HAP-1 (cell line): ENCODE data around the gene PTPRK.

Source experiments
- DNase-seq, 2 experiments: peaks; one replicate each; pipeline ENCODE4 v3.0.0-alpha.2; 2016 to 2020; ENCODE audit warnings: low spot score in 2 of 2
- H3K27me3 ChIP-seq: fragments of 250-450 bp; sonication (Bioruptor Pico); 2 replicates; pipeline ENCODE4 v1.5.1; 2020; ENCODE audit warnings: low read depth, mild to moderate bottlenecking, moderate library complexity
- H3K36me3 ChIP-seq: fragments of 250-450 bp; sonication (Bioruptor Pico); replicated peaks from 2 replicates; pipeline ENCODE4 v1.5.1; 2020; ENCODE audit warnings: mild to moderate bottlenecking
- H3K4me1 ChIP-seq: fragments of 250-450 bp; sonication (Bioruptor Pico); 2 replicates; pipeline ENCODE4 v1.5.1; 2020; ENCODE audit warnings: mild to moderate bottlenecking
- H3K4me3 ChIP-seq: fragments of 250-450 bp; sonication (Bioruptor Pico); 2 replicates; pipeline ENCODE4 v1.5.1; 2020; ENCODE audit warnings: mild to moderate bottlenecking, moderate library complexity
- H3K9me3 ChIP-seq: fragments of 250-450 bp; sonication (Bioruptor Pico); 2 replicates; pipeline ENCODE4 v1.5.1; 2020; ENCODE audit warnings: mild to moderate bottlenecking, moderate library complexity
- in situ Hi-C: fragments of 300-500 bp; cut with MboI; formaldehyde crosslinking; loops from 3 replicates; pipeline ENCODE4 v1.14.3; 2020; ENCODE audit warnings: low sequenced_read_pairs, inconsistent platforms, mixed read lengths

Gene PTPRK

DNA sequence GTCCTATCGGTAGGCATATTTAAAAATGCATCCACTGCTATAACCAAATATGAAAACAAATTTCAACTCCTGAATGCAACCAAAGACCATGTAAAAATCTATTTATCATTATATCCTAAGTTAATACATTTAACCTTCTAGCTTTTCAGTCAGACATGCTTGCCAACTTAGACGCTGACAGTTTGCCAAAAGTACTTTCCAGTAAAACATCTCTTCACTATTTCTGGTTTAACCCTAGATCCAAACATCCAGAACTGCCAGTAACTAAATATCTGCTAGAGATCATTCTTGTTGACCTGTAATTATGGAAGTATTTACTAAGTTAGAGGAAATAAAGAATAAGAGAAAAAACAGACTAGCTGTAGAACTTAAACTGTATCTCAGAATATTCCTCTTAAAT, 409.3 kb downstream of the PTPRK start:
- in situ Hi-C loops: no loop called here
- Histone ChIP-seq H3K36me3 (no peaks in the 10 kb centered on the region), H3K4me1 (0 out of 2 replicates have a peak, but pooled peaks cover 5% of the 10 kb centered on the region), H3K9me3 (no peaks in the 10 kb centered on the region), H3K27me3 (no peaks in the 10 kb centered on the region), H3K4me3 (no peak overlapping the region)
- no peak for DNase-seq

DNA sequence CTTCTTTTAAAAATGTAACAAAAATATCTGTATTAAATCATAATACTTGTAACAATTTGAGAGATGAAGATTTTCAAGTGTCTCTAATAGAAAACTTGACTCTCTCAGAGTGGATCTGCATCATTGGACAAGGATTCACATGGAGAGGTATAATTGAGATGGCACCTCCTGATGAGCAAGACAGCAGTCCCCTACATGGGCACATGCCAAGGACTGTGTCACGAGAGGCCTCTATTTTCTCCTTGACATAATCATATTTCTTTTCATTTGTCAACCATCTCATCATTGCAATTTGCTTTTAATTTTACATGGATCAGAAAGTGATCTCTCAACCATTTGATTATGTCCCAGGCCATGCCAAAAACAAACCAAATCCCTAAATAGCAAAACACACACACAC, 412.7 kb downstream of the PTPRK start:
- 0 out of 2 replicates have a peak, but pooled peaks cover 1% of the 10 kb centered on the region for H3K4me1 ChIP-seq
- H3K4me3 ChIP-seq: no peak overlapping the region
- DNase-seq: no peak
- H3K27me3 ChIP-seq: no peaks in the 10 kb centered on the region
- in situ Hi-C loops: no loop called here
- no peaks in the 10 kb centered on the region for H3K36me3 ChIP-seq
- no peaks in the 10 kb centered on the region for H3K9me3 ChIP-seq

DNA sequence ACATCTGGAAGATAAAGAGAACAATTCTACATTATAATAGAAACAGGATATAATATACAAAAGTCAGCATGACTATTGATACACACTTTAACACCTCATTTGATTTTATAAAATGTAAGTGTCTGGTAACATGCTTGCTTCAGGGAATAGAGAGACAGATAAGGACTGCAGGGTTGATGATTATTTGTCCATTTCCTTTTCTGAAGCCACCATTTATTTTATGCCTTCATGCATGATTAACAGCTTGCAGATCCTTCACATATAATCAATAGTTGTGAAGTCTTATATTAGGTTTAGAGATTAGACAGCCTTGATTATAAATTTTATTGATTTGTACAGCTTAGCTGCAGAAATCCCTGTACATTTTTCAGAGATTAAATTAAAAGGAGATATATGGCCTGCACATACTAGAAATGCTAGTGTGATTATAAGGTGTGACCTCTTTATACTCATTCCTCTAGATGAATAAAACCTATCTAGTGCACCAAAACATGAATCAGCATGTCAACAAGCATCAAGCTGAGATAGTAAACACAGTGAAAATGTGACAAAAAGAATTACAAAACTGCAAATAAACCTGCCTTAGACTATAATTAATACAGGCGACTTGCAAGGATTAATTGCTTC, 420.7 kb downstream of the PTPRK start:
- Histone ChIP-seq H3K9me3 (no peaks in the 10 kb centered on the region), H3K4me3 (no peak overlapping the region), H3K4me1 (no peaks in the 10 kb centered on the region), H3K27me3 (no peaks in the 10 kb centered on the region), H3K36me3 (no peaks in the 10 kb centered on the region)
- in situ Hi-C loops: no loop called here
- no peak for DNase-seq

DNA sequence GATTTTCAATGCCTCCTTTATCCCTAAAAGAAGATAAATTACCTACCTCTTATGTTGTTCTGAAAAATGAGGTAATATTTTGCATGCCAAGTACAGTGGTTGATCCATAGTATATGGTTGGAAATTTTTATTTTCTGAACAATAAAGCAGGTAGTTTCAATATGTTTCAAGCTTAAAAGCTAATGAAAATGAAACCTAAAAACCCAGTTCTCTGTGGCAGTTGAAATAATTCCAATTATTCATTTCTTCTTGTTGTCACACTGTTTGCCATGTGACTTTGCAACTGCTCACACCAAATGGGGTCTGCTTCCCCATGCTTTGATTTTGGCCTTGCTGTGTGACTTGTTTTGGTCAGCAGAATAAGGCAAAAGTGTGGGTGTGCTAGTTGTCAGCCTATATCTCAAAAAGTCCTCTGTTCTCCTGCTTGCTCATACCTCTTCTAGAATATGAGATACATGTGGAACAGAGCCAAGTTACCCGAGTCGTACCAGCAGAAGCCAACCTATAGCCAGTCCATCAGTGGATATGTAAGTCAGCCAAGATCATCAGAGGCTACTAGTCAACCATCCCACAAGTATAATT, 422.3 kb downstream of the PTPRK start:
- in situ Hi-C loops: no loop called here
- no peaks in the 10 kb centered on the region for H3K9me3 ChIP-seq
- H3K27me3 ChIP-seq: no peaks in the 10 kb centered on the region
- H3K4me1 ChIP-seq: no peaks in the 10 kb centered on the region
- H3K4me3 ChIP-seq: no peak overlapping the region
- no peak for DNase-seq
- H3K36me3 ChIP-seq: no peaks in the 10 kb centered on the region

DNA sequence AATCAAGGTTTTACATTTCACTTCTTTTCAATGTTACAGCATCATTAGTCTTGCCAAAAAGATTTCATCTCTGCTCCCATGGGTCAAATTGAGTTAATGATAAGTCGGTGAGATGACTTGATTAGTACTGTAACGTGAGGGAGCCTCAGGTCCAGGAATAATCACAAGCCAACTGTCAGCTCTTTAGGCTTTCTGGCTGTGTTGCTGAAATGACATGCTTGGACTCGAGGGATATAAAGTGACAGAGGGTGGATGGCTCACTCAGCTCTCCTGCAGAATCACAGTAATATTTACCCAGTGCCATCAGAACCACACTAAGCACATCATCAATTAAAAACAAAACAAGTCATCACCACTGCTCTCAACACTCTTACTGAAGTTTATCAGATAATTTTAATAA, 423.4 kb downstream of the PTPRK start:
- in situ Hi-C loops: no loop called here
- no peak overlapping the region for H3K4me3 ChIP-seq
- no peaks in the 10 kb centered on the region for H3K9me3 ChIP-seq
- no peaks in the 10 kb centered on the region for H3K4me1 ChIP-seq
- H3K36me3 ChIP-seq: no peaks in the 10 kb centered on the region
- no peak for DNase-seq
- H3K27me3 ChIP-seq: no peaks in the 10 kb centered on the region

DNA sequence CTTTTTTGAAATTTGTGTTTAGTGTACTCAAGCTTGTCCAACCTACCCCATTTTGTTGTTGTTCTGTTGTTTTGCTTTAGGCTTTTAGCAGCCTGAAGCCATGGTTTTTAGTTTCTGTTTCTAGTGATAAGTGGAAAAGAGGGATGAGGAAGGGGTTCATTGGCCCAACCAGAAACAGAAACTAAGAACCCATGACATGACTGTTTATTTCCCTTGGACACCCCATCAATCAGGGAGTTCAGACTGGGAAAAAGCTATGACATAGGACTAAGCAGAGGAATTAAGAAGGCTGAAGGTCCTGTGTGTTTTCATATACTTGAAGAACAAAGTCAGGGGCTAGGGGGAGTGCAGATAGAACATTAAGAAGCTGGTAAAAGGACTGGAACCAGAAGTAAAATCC, 425.0 kb downstream of the PTPRK start:
- H3K4me3 ChIP-seq: no peak overlapping the region
- H3K27me3 ChIP-seq: no peaks in the 10 kb centered on the region
- H3K9me3 ChIP-seq: no peaks in the 10 kb centered on the region
- H3K36me3 ChIP-seq: no peaks in the 10 kb centered on the region
- in situ Hi-C loops: no loop called here
- H3K4me1 ChIP-seq: no peaks in the 10 kb centered on the region
- no peak for DNase-seq

DNA sequence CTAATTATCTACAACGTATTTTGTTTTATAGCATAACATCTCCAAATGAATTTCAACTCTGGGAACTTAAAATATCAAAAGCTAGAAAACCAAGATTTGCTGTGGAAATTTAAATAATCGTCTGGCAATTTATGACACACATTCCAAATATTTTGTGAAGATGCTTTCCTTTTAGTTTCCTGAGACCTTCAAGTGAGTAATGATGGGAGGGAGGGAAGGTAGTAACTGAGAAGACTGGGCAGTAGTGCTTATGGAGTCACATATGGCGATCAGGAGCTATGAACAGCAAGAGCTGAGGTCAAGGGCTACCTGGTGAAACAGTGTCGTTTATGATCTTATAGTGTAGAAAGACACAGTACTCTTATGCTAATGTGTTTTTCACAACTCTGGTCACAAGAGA, 441.4 kb downstream of the PTPRK start:
- DNase-seq: no peak
- no peaks in the 10 kb centered on the region for H3K9me3 ChIP-seq
- H3K27me3 ChIP-seq: no peaks in the 10 kb centered on the region
- no peak overlapping the region for H3K4me3 ChIP-seq
- in situ Hi-C loops: no loop called here
- H3K36me3 ChIP-seq: no peaks in the 10 kb centered on the region
- H3K4me1 ChIP-seq: no peaks in the 10 kb centered on the region

DNA sequence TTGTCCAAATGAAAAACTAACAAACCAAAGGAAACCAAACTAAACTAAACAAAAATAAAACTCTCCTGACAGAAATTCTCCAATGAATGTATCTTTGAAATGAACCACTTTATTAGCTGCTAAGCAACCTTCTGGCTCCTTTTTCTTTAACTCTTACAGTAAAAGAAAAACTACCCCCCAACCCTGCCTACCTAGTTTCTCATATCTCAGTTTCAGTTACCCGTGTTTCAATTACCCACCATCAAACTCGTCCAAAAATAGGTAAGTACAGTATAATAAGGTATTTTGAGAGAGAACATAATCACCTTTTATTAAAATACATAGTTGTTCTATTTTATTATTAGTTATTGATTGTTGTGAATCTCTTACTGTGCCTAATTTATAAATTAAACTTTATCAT, 442.1 kb downstream of the PTPRK start:
- in situ Hi-C loops: no loop called here

DNA sequence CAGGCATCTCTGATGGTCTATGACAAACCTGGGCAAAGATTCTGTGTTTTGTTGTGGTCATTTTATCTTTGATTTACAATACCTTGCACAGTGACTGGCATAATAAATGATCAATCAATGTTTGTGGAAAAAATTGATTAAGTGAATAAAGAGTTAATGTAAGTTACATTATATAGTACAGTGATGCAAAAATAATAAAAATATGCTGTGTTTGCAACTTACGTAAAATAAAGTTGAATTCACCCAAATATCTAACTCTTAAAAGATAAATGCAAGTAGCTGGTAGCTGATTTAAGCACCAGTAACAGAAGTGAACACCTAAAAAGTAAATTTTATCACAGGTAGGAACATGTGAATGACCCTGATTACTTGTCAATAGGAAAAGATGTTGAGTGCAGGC, 443.6 kb downstream of the PTPRK start:
- in situ Hi-C loops: no loop called here
- Histone ChIP-seq H3K4me3 (no peak overlapping the region), H3K27me3 (no peaks in the 10 kb centered on the region), H3K36me3 (no peaks in the 10 kb centered on the region), H3K4me1 (no peaks in the 10 kb centered on the region), H3K9me3 (no peaks in the 10 kb centered on the region)
- no peak for DNase-seq

More for the DNA sequence above, 442.1 kb downstream of the PTPRK start:
- Histone ChIP-seq H3K36me3 (no peaks in the 10 kb centered on the region), H3K27me3 (no peaks in the 10 kb centered on the region), H3K4me3 (no peak overlapping the region), H3K9me3 (no peaks in the 10 kb centered on the region), H3K4me1 (no peaks in the 10 kb centered on the region)
- DNase-seq: no peak

DNA sequence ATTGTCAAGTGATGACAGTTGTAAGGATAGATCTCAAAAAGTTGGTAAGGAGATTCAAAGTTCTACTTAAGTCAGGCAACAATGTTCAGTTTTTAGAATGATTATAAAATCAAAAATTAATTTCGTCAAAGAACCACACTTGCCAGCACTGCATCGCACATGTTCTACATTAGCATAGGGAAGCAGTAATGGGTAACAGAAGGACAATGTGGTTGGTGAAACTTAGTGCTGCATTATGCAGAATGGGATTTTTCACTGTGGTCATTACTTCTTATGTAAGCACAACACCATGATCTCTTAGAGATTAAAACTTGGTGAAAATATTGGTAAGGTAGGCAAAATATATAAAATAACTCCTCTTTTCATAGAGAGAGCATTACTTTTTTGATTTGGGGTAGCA, 445.8 kb downstream of the PTPRK start:
- H3K4me3 ChIP-seq: no peak overlapping the region
- H3K4me1 ChIP-seq: no peaks in the 10 kb centered on the region
- no peaks in the 10 kb centered on the region for H3K9me3 ChIP-seq
- H3K36me3 ChIP-seq: no peaks in the 10 kb centered on the region
- H3K27me3 ChIP-seq: no peaks in the 10 kb centered on the region
- no peak for DNase-seq
- in situ Hi-C loops: no loop called here

DNA sequence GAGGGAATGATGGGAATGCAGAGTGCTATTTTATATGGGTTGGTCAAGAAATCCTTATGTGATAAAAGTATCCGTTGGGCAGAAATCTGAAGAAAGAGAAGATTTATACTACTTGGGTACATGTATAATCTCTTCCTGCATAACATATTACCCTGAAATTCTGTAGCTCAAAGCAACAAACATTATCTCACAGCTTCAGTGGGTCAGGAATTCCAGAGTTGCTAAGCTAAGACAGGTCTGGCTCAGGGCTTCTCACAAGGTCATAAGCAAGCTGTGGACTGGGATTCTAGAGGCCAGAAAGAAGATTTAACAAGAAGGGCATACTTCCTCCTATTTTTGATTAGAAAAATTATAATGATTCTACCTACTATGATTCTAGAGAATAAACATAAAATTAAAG, 447.0 kb downstream of the PTPRK start:
- H3K36me3 ChIP-seq: no peaks in the 10 kb centered on the region
- in situ Hi-C loops: no loop called here
- no peaks in the 10 kb centered on the region for H3K4me1 ChIP-seq
- no peaks in the 10 kb centered on the region for H3K27me3 ChIP-seq
- H3K9me3 ChIP-seq: no peaks in the 10 kb centered on the region
- DNase-seq: no peak
- no peak overlapping the region for H3K4me3 ChIP-seq

DNA sequence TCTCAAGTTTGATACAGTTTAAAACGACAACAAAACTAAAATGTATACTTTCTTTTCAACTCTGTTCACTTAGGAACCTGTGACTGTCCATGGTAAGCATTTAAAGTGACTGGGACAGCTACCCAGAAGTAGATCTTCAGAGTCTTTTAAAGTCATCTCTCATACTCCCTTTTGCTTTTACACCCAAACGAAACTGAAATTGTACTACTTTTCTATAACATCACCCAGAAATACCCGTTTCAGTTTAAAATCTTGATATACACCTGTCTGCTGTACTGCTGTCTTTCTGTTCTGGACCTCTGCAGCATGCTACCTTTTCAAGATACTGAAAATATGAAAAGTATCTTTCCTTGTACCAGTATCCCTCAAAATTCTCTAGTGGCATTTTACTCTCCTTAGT, 449.2 kb downstream of the PTPRK start:
- Histone ChIP-seq H3K9me3 (no peaks in the 10 kb centered on the region), H3K4me1 (peaks cover 4% of the 10 kb centered on the region; the same call in 1 of the 2 replicates), H3K36me3 (no peaks in the 10 kb centered on the region), H3K4me3 (no peak overlapping the region), H3K27me3 (no peaks in the 10 kb centered on the region)
- in situ Hi-C loops: no loop called here
- no peak for DNase-seq

DNA sequence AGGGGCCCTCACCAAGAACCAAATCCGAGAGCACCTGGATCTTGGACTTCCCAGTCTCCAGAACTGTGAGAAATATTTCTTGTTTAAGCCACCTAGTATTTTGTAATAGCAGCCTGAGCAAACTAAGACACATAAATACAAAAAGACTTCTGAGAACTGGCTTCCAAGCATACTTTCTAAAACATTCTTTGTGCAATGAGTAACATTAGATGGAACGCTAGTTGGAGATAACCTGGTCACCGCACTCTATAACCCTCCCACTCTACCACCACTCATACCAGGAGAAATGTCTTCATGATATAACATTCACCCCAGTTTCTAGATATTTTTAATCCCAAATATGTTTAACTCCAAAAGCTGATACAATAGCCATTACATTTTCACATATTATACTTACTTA, 450.0 kb downstream of the PTPRK start:
- in situ Hi-C loops: no loop called here
- no peaks in the 10 kb centered on the region for H3K36me3 ChIP-seq
- peaks cover 4% of the 10 kb centered on the region; the same call in 1 of the 2 replicates for H3K4me1 ChIP-seq
- H3K9me3 ChIP-seq: no peaks in the 10 kb centered on the region
- no peak overlapping the region for H3K4me3 ChIP-seq
- H3K27me3 ChIP-seq: no peaks in the 10 kb centered on the region
- DNase-seq: no peak

DNA sequence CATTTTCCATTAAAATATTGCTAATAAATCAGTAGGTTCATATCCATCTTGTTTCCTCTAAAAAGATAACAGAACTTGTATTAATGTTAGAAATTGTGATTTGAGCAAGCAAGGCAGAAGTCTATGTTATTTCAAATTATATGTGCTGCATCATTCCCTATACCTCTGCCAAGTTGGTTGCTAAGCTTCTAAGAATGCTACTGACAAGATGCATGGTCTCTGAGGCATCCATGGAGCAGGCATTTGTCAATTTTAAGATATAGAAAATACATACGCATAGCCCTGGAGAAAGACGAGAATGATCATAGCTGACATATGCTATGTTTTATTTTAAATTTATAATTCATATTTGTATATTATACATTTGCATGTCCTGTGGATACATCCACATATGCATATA, 451.2 kb downstream of the PTPRK start:
- Histone ChIP-seq H3K9me3 (no peaks in the 10 kb centered on the region), H3K4me1 (peaks cover 4% of the 10 kb centered on the region; the same call in 1 of the 2 replicates), H3K27me3 (no peaks in the 10 kb centered on the region), H3K4me3 (no peak overlapping the region), H3K36me3 (no peaks in the 10 kb centered on the region)
- in situ Hi-C loops: no loop called here
- DNase-seq: no peak

DNA sequence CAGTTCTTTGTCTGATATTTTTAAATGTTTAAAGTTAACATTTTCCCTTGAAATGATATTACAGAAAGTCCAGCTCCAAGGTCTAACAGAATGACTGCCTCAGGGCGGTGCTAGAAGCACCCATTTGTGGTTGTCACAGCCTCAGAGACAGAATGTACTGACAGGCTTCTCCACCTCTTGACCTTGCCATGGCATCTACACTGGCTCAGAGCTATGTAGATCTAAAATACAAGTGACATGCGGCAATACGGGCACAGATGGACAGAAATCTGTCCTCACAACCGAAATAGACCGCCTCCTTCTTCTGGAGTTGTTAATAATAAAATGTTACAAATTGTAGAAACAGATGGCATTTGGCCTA, 452.3 kb downstream of the PTPRK start:
- no peak for DNase-seq
- H3K4me1 ChIP-seq: peaks cover 4% of the 10 kb centered on the region
- no peaks in the 10 kb centered on the region for H3K9me3 ChIP-seq
- in situ Hi-C loops: no loop called here
- H3K4me3 ChIP-seq: no peak overlapping the region
- H3K27me3 ChIP-seq: no peaks in the 10 kb centered on the region
- H3K36me3 ChIP-seq: no peaks in the 10 kb centered on the region
